GM13976 (cell line): Measurements from ENCODE around the gene PDE6D.
A peak's percentile ranks its signal among the peaks of the same experiment; 100 is the strongest.

Experiments
- DNase-seq: peaks from one replicate; pipeline ENCODE4 v3.0.0; 2012; ENCODE audit warnings: low spot score
- CTCF ChIP-seq: IDR thresholded peaks from 2 replicates; pipeline ENCODE4 v1.5.1; 2012; ENCODE audit warnings: borderline replicate concordance, mild to moderate bottlenecking; ENCODE audit not compliant: insufficient read depth; ENCODE audit errors: extremely low read depth, missing control alignments, control extremely low read depth
- in situ Hi-C: fragments of 300-500 bp; cut with MboI; formaldehyde crosslinking; loops from one replicate; pipeline ENCODE4 v1.12.0; 2022; ENCODE audit warnings: low sequenced_read_pairs, mixed read lengths, inconsistent platforms; ENCODE audit not compliant: unreplicated experiment

The PDE6D gene

GRCh38 chr2:231692847-231693246 lies 88.2 kb downstream of the PDE6D start:
- DNase-seq: no peak
- TF ChIP-seq CTCF: no peak
- in situ Hi-C loops: no loop called here

- in situ Hi-C loops: no loop called here
- no peak for DNase-seq
- no peak for TF ChIP-seq CTCF
Observed at GRCh38 chr2:231691251-231691772, 89.8 kb downstream of the PDE6D start.

- no peak for DNase-seq
- no peak for TF ChIP-seq CTCF
- in situ Hi-C loops: no loop called here
Observed at GRCh38 chr2:231689124-231689893, 91.8 kb downstream of the PDE6D start.

GRCh38 chr2:231688719-231689118 lies 92.4 kb downstream of the PDE6D start:
- in situ Hi-C loops: no loop called here
- no peak for TF ChIP-seq CTCF
- no peak for DNase-seq

- TF ChIP-seq CTCF: no peak
- DNase-seq: no peak
- in situ Hi-C loops: no loop called here
Observed at GRCh38 chr2:231687961-231688360, 93.1 kb downstream of the PDE6D start.

- peak; percentile 88 for DNase-seq
- in situ Hi-C loops: no loop called here
- TF ChIP-seq CTCF: peak; percentile 91
Observed at GRCh38 chr2:231687133-231687852, 93.8 kb downstream of the PDE6D start.
